HG03159 (cell line): ENCODE data around the gene MYL6B.

Experiments used
- ATAC-seq: cut with Tn5 transposase; IDR thresholded peaks from one replicate; pipeline ENCODE4 v1.9.1; 2021; ENCODE audit warnings: mild to moderate bottlenecking, moderate library complexity; ENCODE audit not compliant: unreplicated experiment

The MYL6B gene

GRCh38 chr12:56121204-56121870, 31.1 kb upstream of the MYL6B start:
- no peak for ATAC-seq

GRCh38 chr12:56122637-56123036, 29.8 kb upstream of the MYL6B start:
- no peak for ATAC-seq

GRCh38 chr12:56124133-56124532, 28.3 kb upstream of the MYL6B start:
- ATAC-seq = no peak

- ATAC-seq = no peak
These were observed 25.6 kb upstream of the MYL6B start for GRCh38 chr12:56126732-56127239.

GRCh38 chr12:56127485-56127887, 24.9 kb upstream of the MYL6B start:
- no peak for ATAC-seq

- peak; percentile 85 for ATAC-seq
These were observed 24.3 kb upstream of the MYL6B start, which contains the start of gene ESYT1 for GRCh38 chr12:56127888-56128669. Gene ESYT1 (plus strand): TSS chr12:56128267. CDS start chr12:56128320, 53 bp downstream.

GRCh38 chr12:56128670-56129205, 23.6 kb upstream of the MYL6B start:
- ATAC-seq = no peak

- peak; percentile 19 for ATAC-seq
These were observed 23.0 kb upstream of the MYL6B start for GRCh38 chr12:56129206-56129941.

GRCh38 chr12:56129942-56130495, 22.4 kb upstream of the MYL6B start:
- no peak for ATAC-seq

GRCh38 chr12:56130876-56131275, 21.5 kb upstream of the MYL6B start:
- ATAC-seq = no peak

GRCh38 chr12:56134897-56135296, 17.5 kb upstream of the MYL6B start:
- no peak for ATAC-seq

GRCh38 chr12:56137853-56138571, 14.4 kb upstream of the MYL6B start:
- no peak for ATAC-seq

GRCh38 chr12:56141946-56142784, 10.2 kb upstream of the MYL6B start:
- no peak for ATAC-seq

- no peak for ATAC-seq
These were observed 9.2 kb upstream of the MYL6B start for GRCh38 chr12:56143217-56143616.

GRCh38 chr12:56143870-56144269, 8.5 kb upstream of the MYL6B start:
- ATAC-seq = no peak

GRCh38 chr12:56145217-56145616, 7.2 kb upstream of the MYL6B start:
- ATAC-seq = no peak

- no peak for ATAC-seq
These were observed 5.6 kb upstream of the MYL6B start for GRCh38 chr12:56146492-56147460.

- no peak for ATAC-seq
These were observed 1.8 kb upstream of the MYL6B start for GRCh38 chr12:56150563-56150962.
